Measurements from ENCODE around the gene CFAP299.

GRCh38 chr4:80334568-80334967 is 962 bp upstream of the CFAP299 start:
- TF ChIP-seq CTCF (IDR thresholded peaks at IDR 0.05), result no peak
- no peak for TF ChIP-seq POLR2AphosphoS5 (IDR thresholded peaks at IDR 0.05)
- TF ChIP-seq POLR2A (IDR thresholded peaks at IDR 0.05; ENCODE audit: low read depth), result no peak

Measured in esophagus muscularis mucosa (tissue), 3 donors.